GM18502 (cell line): ENCODE results near the gene CFAP300.

Experiments
- ATAC-seq: cut with Tn5 transposase; IDR thresholded peaks from one replicate; pipeline ENCODE4 v1.9.1; 2021; ENCODE audit warnings: mild to moderate bottlenecking; ENCODE audit not compliant: unreplicated experiment, poor library complexity

CFAP300 gene

DNA sequence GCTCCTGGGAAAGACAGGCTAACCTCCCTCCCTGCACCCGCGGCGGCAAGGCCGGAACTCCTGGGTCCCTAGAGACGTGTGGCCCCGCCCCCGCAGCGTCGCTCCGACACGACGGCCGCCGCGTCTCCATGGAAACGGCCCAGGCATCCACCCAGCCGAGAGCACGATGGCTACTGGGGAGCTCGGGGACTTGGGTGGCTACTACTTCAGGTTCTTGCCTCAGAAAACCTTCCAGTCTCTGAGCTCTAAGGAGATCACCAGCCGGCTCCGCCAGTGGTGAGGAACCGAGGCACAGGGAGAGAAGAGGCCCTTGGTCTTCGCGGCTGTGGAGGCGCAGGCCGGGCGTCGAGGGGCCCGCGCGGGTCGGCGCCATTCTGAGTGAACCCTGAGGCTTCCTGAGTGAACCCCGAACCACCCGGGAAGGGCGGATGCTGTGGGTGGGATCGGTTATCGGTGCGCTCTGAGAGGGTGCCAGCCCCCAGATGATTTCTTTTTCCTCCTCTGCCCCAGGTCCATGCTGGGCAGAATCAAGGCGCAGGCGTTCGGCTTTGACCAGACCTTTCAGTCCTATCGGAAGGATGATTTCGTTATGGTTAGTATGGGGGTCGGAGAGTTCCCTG is at the start of gene CFAP300:
Gene CFAP300, plus strand, starts transcription at position 133 of the 620 bp plus-strand sequence. Its CDS starts 34 bp downstream, at position 167.
- peak; percentile 86 for ATAC-seq

DNA sequence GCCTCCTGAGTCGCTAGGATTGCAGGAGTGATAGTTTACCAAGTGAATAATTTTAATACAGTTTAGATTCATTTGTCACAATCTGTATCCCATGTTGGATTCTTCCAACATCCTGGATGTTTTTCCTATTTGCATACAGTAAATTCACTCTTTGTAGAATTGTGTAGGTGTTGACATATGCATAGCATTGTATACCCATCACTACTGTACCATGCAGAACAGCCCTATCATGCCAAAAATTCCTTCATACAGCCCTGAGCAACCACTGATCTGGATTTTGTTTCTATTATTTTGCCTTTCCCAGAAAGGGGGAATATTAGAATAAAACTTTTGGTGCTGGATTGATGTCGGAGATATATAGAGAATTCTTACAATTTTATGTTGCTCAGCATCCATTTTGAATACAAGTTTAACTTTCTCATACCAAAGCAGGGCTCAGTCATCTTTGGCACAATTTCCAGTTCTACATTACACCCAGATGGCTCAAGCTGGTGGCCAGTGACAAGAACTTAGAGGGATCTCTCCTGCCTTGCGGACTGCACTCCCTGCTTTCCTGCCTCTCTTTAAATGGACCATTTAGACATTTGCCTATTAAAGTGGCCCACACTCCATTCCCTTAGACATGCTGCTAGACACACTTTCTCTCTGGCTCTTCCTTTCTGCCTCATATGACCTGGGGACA is 45.4 kb upstream of the CFAP300 start:
- no peak for ATAC-seq

DNA sequence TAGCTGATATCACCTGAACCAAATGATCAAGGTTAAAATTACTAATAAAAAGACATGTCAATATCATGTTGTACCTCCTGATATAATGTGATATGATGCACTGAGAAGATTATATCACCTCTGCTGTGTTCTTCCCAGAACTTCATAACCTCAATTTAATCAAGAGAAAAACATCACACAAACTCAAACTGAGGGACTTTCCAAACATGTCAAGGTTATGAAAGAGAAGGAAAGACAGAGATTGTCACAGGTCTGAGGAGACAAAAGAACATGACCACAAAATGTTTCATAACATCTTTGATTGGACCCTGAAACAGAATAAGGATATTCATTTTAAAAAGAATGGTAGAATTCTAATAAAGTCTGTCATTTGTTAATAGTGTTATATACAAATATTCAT is 43.0 kb upstream of the CFAP300 start:
- ATAC-seq: no peak

DNA sequence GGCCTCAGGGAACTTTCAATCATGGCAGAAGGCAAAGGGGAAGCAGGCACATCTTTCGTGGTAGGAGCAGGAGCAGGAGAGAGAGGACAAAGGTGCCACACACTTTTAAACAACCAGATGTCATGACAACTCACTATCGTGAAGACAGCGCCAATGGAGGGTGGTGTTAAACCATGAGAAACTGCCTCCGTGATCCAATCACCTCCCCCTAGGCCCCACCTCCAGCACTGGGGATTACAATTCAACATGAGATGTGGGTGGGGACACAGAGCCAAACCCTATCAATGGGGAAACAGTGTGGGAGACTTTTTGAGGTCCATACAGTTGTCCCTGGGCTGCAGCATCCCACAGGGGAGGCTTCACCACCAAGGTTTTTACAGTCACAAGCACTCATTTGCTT is 41.9 kb upstream of the CFAP300 start:
- ATAC-seq: no peak

DNA sequence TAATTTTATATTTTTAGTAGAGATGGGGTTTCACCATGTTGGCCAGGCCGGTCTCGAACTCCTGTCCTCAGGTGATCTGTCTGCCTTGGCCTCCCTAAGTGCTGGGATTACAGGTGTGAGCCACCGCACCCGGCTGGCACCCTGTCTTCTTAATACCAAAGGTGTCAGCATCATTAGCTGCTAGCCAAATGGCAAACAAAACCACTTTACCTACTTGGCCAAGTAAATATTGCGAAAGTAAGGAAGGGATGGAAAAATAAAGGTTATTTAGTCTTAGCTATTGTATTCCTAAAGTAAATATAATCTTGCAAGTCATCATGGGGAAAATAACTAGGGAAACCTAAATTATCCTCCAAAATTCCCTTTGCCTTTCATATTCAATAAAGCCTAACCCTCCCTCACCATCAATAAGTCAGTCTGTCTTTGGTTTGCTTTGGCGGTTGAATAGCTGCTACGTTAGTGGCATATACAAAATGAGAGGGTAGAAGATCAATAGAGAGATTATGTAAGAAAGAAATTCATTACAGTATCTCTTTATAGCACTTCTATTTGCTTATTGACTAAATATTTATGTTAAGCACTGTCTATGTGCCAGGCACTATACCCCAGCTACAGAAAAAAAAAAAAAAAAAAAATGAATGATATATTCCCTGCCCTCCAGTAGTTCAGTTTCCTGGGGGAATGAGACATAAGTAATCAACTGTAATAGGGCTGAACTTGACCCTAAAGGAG is 40.2 kb upstream of the CFAP300 start:
- ATAC-seq: no peak

DNA sequence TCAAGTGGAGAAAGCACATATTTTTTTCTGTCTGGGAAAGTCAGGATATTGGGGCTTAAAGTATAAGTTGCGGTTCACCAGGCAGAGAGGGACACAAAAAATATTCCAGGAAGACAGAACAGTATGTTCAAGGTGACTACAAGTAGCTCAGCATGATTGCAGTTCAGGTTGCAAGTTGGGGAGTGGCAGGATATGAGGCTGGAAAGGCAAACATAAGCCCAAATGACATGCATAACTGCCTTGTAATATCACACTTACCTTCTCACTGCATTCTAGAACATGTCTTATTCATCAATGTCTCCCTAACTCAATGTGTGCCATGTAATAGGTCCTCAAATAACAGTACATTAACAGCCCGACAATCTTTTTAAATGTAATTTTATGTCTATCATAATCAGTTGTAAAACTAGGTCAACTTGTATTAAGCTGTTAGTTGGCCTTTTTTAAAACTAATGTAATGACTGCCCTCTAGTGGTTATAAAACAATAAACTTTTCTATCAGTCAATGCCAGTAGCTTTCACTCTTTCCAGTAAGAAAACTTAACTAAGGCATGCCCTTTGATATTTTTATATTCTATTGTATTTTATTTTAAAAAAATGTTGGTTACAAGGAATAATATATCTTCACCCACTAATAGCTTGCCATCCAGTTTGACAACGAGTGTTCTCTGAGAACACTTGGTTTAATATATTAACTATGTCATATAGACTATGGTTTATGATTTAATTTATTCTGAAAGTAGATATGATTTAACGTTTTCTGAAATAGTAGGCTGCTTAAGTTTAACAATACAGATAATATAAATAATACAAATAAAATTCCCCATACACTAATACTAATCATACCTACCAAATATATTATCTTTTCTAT is 39.4 kb upstream of the CFAP300 start:
- ATAC-seq: peak; percentile 65

DNA sequence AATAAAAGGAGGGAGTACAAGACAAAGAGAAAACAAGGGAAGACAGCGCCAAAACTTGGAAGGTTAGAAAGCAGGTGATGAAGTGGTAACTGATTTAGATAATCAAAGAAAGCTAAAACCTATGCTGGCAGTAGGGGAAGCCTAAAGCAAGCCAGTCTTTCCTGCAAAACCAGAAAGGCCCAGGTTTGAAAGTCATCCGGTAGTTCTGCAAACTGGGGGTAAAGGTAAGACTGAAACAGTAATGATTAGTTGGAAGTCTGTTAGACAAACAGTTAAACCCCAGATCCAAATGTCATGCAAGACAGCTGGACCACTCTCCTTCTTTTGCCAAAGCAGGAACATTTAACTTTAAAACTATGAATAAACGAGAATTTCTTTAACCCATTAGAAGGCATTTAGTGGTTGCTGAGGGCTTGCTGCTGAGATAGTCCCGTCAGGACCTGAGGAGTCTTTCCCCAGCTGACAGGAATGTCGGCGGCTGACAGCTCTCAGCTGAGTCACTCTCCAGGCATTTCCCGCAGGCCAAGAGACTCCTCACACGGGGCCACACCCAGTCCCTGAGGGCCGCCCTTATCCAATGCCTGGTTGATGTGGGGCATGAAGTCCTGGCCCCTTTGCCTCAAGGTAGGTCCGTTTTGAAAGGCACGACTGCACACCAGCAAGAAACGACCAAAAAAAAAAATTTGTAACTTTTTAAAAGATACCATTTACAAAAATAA is 36.3 kb upstream of the CFAP300 start:
- ATAC-seq: no peak

DNA sequence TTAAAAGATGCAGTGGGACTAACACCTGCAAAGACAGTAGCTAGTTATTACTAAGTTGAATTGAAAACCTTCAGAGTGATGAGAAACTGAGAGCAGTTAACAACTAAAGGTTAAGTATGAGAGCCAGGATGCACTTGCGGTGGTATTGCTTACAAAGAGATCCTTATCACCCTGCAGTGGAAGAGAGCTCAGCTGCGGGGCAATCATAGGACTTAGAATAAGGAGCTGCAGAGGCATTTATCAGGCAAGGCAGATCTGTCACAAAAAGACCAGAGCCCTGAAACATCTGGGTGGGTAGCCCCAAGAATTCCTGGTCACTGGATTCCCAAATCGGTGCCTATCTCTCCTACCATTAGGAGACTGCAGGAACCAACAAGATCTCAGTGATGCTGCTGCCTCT is 34.3 kb upstream of the CFAP300 start:
- no peak for ATAC-seq

DNA sequence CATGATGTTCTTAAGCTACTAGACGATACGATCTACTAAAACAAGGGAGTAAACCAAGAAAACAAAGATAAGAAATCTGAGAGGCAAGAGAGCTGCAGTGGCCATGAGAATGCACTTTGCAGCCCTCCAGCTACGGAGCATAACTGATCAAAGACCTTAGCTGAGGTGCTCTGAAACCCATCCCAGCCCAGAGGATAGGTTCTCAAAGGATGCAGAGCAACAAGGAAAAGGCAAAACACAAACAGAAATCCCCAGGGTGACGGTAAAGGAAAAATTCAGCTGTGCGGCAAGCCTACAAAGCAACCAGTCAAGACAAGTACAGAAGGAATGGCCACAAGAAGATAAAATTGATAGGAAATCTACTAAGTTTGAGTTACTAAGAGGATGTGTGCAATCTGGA is 32.5 kb upstream of the CFAP300 start:
- ATAC-seq: no peak

DNA sequence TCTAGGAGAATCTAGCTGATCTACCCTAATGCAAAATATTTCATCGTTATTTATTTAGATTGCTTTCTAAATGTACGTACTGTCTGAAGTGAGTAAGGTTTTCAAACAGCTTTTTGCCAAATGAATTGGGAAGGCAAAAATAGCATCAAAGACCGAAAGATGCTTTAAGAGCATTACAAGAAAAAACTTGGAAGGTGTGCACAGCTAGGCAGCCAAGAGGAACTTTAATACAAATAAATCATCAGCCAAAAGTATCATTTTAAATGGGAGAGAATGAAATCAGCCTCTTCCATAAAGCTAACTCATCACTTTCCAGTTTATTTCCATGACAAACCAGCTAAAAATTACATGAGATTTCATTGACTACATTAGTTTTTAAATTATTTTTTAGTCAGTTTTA is 30.2 kb upstream of the CFAP300 start:
- no peak for ATAC-seq

DNA sequence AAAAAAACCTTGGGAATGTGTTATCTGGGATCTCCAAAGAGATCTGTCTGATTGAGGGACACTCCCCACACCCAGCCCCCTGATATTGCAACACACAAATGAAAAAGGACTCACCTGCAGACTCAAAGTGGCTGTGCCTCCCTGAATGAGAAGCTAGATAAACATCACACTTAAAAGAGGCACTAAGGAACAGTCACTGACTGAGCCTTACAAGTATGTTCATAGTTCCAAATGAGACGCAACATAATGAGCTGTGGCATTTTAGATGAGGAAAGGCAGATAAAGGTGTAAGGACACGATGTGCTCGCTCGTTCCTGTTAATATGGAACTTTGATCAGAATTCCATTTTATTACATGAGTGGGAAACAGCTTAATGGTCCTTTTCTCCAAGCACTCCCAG is 21.0 kb upstream of the CFAP300 start:
- ATAC-seq: no peak

DNA sequence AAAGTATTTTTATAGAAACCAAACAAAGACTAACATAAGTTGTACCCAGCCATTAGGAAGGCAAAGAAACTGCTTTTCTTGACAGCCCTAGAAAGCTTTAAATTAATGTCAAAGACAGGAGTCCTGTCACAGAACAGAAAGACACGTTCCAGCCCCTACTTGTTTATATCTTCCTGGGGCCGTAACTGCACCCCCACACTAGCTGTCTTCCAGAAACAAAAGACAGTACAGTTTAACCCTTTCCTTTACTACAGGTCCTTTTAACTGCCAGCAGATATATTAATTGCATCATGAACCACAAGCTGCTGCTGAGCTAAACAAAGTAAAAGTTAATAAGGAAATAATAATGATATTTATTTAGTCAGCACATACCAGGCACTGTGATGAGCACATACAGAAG is 20.3 kb upstream of the CFAP300 start:
- no peak for ATAC-seq

DNA sequence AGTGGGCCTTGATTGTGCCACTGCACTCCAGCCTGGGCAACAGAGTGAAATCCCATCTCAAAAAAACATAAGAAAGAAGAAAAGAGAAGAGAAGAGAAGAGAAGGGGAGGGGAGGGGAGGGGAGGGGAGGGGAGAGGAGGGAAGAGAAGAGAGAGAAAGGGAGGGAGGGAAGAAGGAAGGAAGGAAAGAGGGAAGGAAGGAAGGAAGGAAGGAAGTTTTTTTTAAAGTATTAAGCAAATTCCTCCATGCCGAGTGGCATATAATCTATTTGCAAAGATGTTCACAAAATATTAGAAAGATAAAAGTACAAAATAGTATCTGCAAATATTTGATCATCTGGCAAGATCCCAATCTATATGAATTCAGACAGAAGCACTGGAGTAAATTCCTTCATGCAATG is 10.5 kb upstream of the CFAP300 start:
- ATAC-seq: no peak

DNA sequence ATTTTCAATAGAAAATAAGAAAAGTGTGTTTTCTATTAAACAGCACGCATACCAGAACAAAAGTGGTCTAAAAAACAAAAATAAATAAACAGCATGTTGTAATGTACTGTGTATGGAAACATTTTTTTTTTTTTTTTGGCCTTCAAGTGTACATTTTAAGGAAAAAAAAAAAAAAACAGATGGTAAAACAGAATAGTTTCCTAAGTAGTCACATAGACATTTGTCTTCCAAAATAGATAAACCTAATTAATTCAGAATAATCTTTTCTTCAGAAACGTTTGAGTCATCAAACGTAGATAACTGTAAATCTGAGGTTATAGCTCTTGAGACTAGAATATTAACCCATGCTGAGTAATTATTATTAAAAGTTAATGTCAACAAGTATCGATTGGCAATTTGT is 396 bp upstream of the CFAP300 start:
- ATAC-seq: no peak

DNA sequence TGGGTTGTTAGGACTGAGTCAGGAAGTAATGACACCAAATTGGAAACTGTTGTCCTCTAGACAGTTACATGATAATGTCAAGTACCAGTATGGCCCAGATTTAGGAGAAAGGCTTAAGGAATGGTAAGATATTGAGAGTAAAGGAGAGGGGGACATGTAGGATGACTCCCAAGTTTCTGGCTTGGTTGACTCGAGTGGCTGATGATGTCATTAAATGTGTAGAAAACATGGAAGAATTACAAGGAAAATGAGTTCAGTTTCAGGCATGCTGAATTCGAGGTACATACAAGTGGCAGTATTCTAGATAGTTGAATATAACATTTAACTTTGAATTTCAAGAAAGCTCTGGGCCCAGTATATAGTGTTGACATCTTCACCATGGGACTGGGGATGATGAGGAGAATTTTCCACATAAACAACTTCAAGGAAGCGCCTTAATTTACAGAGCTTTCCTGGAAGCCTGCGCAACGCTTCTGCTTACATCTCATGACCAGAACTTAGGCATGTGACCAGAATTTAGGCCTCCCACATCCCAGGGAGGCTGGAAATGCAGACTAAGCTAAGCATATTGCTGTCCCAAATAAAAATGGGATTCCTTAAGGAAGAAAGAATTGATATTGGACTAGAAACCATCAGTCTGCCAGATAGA is 3.8 kb downstream of the CFAP300 start:
- no peak for ATAC-seq

DNA sequence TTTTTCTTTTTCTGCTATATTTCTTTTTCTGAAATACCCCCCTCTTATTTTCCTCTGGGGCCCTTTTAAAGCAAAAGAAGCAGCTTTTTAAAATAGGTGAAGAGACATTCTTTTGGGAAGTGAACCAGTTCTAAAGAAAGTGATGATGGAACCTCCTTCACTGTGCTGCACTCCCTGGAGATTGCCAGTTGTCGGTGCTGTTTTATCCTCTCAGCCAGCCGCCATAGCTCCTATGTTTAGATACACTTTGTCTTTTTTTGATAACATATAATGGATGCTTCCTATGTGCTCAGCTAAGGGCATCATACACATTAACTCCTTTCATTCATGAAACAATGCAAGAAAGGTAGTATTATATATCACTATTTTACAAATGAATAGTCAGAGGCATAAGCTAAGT is 14.0 kb downstream of the CFAP300 start:
- no peak for ATAC-seq

DNA sequence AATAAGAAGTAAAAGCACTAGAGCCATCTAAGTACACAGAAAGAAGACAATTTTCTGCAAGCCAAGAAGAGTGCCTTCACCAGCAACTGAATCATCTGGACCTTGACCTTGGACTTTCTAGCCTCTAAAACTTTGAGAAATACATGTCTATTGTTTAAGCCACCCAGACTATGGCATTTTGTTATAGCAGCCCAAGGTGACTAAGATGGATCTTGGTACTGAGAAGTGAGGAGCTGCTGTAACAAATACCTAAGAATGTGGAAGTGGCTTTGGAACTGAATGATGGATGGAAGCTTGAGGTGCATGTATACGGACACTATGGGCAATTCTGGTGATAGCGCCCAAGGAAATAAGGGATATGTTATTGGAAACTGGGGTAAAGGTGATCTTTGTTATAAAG is 14.9 kb downstream of the CFAP300 start:
- ATAC-seq: no peak

DNA sequence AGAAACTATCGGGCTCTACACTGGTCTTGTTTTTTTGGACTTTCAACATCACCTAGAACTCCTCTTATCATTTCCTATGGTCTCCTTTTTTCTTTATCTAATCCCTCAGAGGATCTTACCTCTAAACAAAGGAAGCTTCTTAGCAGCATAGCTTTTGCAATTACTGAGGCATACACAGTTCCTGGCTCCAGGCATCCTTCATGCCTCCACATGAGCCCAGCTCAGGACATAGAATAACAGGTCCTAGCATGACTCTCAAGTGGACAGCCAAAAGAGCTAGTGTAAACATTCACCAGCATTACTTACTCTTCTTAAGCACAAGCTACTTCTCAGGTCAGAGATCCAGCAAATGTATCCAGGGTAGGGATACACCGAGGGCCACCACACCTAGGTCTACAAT is 17.1 kb downstream of the CFAP300 start:
- ATAC-seq: no peak

DNA sequence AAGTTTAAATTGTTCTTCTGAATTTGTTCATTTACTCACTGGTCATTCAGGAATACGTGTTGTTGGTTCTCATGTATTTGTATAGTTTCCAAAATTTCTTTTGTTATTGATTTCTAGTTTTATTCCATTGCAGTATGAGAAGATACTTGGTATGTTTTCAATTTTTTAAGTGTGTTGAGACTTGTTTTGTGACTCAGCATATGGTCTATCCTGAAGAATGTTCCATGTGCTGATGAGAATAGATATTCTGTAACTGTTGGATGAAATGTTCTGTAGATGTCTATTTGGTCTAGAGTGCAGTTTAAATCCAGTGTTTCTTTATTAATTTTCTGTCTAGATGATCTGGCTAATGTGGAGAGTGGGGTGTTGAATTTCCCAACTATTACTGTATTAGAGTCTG is 23.5 kb downstream of the CFAP300 start:
- no peak for ATAC-seq
